Activated CD4-positive, alpha-beta memory T cell treated with anti-CD3 and anti-CD28 coated beads, Interleukin-2, amount 10 ng/mL, durations not matched to agents 7 days and 5 days (primary cell): ENCODE results near the gene UTP20. TPM values are rescaled to one million over a fixed set of nuclear protein-coding genes. Genes with fewer than 3 reads are reported as not detected.

ENCODE experiments used
- CTCF ChIA-PET: fragments of 350-600 bp; sonication (Branson Sonifier 250); formaldehyde crosslinking; loops from one replicate; lab custom pipeline; 2021; ENCODE audit warnings: antibody characterized with exemption, inconsistent platforms; lab: Charles Lee
- POLR2A ChIA-PET: fragments of 350-600 bp; sonication (Branson Sonifier 250); formaldehyde crosslinking; loops from one replicate; lab custom pipeline; 2021; ENCODE audit warnings: antibody characterized with exemption; lab: Charles Lee
- DNase-seq: peaks from one replicate; pipeline ENCODE4 v3.0.0-alpha.2; 2020
- H3K27ac Mint-ChIP-seq: one replicate; pipeline ENCODE4 v1.8.0; 2021; ENCODE audit warnings: mild to moderate bottlenecking, mixed read lengths
- H3K27me3 Mint-ChIP-seq: one replicate; pipeline ENCODE4 v1.8.0; 2021; ENCODE audit warnings: mixed read lengths
- H3K36me3 Mint-ChIP-seq: one replicate; pipeline ENCODE4 v1.8.0; 2021; ENCODE audit warnings: low read depth, mixed read lengths
- H3K4me1 Mint-ChIP-seq: one replicate; pipeline ENCODE4 v1.8.0; 2021; ENCODE audit warnings: mixed read lengths
- H3K4me3 Mint-ChIP-seq: one replicate; pipeline ENCODE4 v1.8.0; 2021; ENCODE audit warnings: mild to moderate bottlenecking, mixed read lengths
- H3K9me3 Mint-ChIP-seq: one replicate; pipeline ENCODE4 v1.8.0; 2021; ENCODE audit warnings: mixed read lengths
- total RNA-seq, 2 experiments: library from RNA; stranded (reverse); gene quantifications; one replicate each; pipeline ENCODE4 v1.2.3, GENCODE V29; 2021

The UTP20 gene
- 1 to 10 TPM; 7.6 to 9.1 TPM for total RNA-seq

DNA sequence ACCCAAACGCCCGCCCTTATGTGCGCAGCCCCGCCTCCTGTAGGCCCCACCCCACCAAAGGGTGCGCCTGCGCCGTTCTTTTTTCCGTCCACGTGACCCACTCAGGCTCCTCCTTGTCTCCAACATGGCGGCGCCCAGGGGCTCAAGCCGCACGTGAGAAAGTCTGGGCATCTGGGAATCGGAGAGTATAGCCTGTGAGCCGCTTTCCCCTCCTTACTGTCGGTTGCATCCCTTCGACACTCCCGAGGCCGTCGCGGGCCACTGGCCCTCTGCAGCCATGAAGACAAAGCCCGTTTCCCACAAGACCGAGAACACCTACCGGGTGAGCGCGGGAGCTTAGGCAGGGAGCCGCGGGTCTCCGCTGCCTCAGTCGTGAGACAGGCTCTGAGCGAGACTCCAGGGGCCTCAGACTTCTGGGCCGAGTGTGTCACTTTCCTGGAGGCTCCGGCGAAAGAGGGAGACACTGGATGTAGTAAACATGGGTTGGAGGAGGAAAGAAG, at the start of gene UTP20:
TSS of gene UTP20 (plus strand) at position 100 of the 500 bp plus-strand sequence. CDS start at position 278, 178 bp downstream.
- peaks cover 23% of the 10 kb centered on the region for H3K27me3 Mint-ChIP-seq
- H3K4me1 Mint-ChIP-seq: peaks cover 22% of the 10 kb centered on the region
- ChIA-PET POLR2A (interaction anchor here (0.5 to 1.0 kb wide), 6 partner anchors 12 to 1078 kb away, joined by 3 to 4 read pairs (median 3); partner anchors contain the start of gene ARL1), CTCF (interaction anchor here (1.4 to 2.5 kb wide), 2 partner anchors 13 to 45 kb away, joined by 4 to 11 read pairs; no protein-coding TSS in a partner anchor)
- DNase-seq: peak; percentile 95
- peak within 1 kb of the TSS; percentile 91 for H3K4me3 Mint-ChIP-seq
- H3K36me3 Mint-ChIP-seq: no peaks in the 10 kb centered on the region
- H3K9me3 Mint-ChIP-seq: no peaks in the 10 kb centered on the region
- peak within 1 kb of the TSS; percentile 50 for H3K27ac Mint-ChIP-seq

DNA sequence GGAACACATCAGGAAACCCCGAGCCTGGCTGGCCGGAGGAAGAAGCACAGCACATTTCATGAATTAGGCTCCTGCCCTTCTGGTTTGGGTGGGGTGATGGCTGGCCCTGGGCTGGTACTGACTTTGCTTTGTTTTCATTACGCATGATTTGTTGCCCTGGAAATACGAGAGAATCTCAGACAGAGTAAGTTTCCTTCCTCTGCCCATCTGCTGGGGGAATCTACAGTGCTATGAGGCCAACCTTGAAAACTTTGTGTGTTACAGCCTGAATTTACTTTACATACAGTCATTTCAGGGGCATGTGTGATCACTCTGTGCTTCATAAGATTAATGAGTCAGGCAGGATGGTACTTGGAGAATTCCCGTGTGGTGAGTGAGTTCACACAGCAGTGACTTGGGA, 49.4 kb upstream of the UTP20 start:
- Mint-ChIP-seq H3K4me3 (no peak overlapping the region), H3K27ac (no peak overlapping the region), H3K4me1 (no peaks in the 10 kb centered on the region), H3K27me3 (no peaks in the 10 kb centered on the region), H3K36me3 (no peaks in the 10 kb centered on the region), H3K9me3 (no peaks in the 10 kb centered on the region)
- POLR2A ChIA-PET: no interaction called here
- DNase-seq: no peak
- CTCF ChIA-PET: no interaction called here

DNA sequence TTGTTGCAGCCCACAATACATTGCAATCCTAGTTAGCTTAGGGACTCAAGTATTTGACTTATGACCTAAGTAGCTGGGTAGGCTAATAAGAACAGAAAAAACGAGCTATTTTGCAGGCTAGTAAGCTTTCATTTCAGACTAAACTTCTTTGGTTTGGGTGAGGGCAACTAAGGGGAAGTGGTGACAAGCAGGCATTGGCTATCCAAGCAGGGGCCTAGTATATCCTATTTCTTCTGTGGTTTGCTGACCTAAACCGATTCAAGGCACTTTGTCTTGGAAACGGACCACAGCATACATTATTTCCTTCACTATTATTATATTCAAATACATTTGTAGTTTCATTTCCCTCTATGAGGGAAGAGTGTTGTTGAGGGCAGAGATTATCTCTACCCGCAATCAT, 48.3 kb upstream of the UTP20 start:
- Mint-ChIP-seq H3K36me3 (no peaks in the 10 kb centered on the region), H3K27ac (no peak overlapping the region), H3K9me3 (no peaks in the 10 kb centered on the region), H3K4me3 (no peak overlapping the region), H3K27me3 (no peaks in the 10 kb centered on the region), H3K4me1 (no peaks in the 10 kb centered on the region)
- CTCF ChIA-PET: no interaction called here
- no peak for DNase-seq
- POLR2A ChIA-PET: no interaction called here

GRCh38 chr12:101235686-101236085, 44.2 kb upstream of the UTP20 start:
- Mint-ChIP-seq H3K27ac (no peak overlapping the region), H3K4me3 (no peak overlapping the region), H3K36me3 (no peaks in the 10 kb centered on the region)

DNA sequence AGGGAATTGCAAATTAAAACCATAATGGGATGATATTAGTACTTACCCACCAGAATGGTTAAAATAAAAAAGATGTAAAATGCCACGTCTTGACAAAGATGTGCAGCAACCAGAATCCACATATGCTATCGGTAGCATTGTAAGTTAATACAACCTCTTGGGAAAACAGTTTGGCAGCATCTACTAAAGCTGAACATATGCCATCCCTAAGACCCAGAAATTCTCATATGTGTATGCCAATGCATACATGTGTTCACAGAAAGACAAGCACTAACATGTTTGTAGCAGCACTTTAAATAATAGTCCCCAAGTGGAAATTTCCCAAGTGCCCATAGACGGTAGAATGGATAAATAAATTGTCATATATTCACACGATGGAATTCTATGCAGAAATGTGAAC, 41.6 kb upstream of the UTP20 start:
- Mint-ChIP-seq H3K4me1 (no peaks in the 10 kb centered on the region), H3K4me3 (no peak overlapping the region), H3K9me3 (no peaks in the 10 kb centered on the region), H3K27me3 (no peaks in the 10 kb centered on the region), H3K27ac (no peak overlapping the region), H3K36me3 (no peaks in the 10 kb centered on the region)
- no peak for DNase-seq
- POLR2A ChIA-PET: no interaction called here
- CTCF ChIA-PET: no interaction called here

More at GRCh38 chr12:101235686-101236085, 44.2 kb upstream of the UTP20 start:
- H3K9me3 Mint-ChIP-seq: no peaks in the 10 kb centered on the region
- no peak for DNase-seq
- ChIA-PET POLR2A (no interaction called here), CTCF (no interaction called here)
- H3K27me3 Mint-ChIP-seq: no peaks in the 10 kb centered on the region
- H3K4me1 Mint-ChIP-seq: no peaks in the 10 kb centered on the region

DNA sequence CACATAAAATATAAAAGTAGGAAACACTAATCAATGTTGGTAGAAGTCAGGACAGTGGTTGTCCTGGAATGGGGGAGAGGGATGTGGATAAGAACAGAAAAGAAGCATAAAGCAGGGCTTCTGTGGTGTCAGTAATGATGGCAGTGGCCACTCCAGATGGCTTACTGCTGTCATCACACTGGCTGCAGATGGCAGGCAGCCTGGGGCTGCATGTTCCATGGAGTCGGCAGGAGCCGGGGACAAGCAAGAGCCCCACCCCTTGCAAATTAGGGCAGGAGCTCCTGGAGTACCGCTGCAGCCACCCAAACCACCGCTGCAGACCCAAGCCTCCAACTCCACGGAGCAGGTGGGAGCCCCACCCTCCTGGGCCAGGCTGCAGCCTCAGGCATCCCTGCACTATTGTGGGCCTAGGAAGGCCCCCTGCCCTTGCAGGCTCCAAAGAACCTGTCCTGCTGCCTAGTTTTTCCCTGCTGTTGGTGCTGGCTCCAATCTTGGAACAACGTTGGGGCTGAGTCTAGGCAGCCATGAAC, 41.0 kb upstream of the UTP20 start:
- H3K9me3 Mint-ChIP-seq: no peaks in the 10 kb centered on the region
- DNase-seq: no peak
- H3K27ac Mint-ChIP-seq: no peak overlapping the region
- ChIA-PET CTCF (no interaction called here), POLR2A (no interaction called here)
- no peaks in the 10 kb centered on the region for H3K4me1 Mint-ChIP-seq
- H3K36me3 Mint-ChIP-seq: no peaks in the 10 kb centered on the region
- no peak overlapping the region for H3K4me3 Mint-ChIP-seq
- no peaks in the 10 kb centered on the region for H3K27me3 Mint-ChIP-seq

DNA sequence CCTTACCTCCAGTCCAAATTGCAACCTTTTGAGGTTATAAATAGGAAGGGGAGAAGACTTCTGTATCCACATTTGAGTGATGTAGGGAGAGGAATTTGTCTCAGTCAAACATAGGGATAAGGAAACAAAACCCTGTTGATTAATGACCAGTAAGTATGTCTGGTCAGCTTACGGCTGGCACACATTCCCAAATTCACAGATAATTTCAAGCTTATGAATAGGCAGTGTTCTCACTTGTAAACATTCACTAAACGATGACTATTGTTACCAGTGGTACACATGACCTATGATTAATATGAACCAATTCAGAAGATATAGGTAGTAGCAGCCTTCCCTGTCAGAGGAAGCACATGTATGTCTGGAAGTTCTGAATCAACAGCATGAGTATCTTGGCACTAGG, 36.8 kb upstream of the UTP20 start:
- Mint-ChIP-seq H3K4me1 (no peaks in the 10 kb centered on the region), H3K27ac (no peak overlapping the region), H3K27me3 (no peaks in the 10 kb centered on the region), H3K4me3 (no peak overlapping the region), H3K36me3 (no peaks in the 10 kb centered on the region), H3K9me3 (no peaks in the 10 kb centered on the region)
- ChIA-PET CTCF (no interaction called here), POLR2A (no interaction called here)
- no peak for DNase-seq

- POLR2A ChIA-PET: no interaction called here
- Mint-ChIP-seq H3K4me3 (no peak overlapping the region), H3K9me3 (no peaks in the 10 kb centered on the region), H3K4me1 (no peaks in the 10 kb centered on the region), H3K27me3 (no peaks in the 10 kb centered on the region), H3K36me3 (no peaks in the 10 kb centered on the region), H3K27ac (no peak overlapping the region)
- CTCF ChIA-PET: no interaction called here
- DNase-seq: no peak
Observed at GRCh38 chr12:101243616-101244015, 36.3 kb upstream of the UTP20 start.

DNA sequence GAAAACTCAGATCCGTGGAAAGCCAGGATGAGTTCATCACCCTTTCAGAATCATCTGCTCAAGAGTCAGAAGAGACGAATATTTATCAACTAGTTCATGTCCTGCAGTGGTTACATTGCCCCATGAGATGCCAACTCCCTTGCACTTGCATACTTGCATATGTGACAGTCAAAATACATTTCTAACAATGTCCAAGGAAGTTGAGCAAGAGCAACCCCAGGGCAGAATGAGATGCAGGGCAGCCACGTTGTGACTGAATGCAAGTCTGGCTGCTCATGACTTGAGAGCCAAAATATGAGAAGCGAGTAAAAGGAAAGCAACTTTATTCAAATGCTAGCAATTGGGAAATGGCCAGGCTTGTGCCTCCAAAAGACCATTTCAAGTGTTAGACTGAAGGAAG, 23.6 kb upstream of the UTP20 start:
- POLR2A ChIA-PET: no interaction called here
- H3K36me3 Mint-ChIP-seq: no peaks in the 10 kb centered on the region
- no peak overlapping the region for H3K27ac Mint-ChIP-seq
- no peak for DNase-seq
- H3K4me3 Mint-ChIP-seq: no peak overlapping the region
- CTCF ChIA-PET: no interaction called here
- H3K4me1 Mint-ChIP-seq: no peaks in the 10 kb centered on the region
- H3K9me3 Mint-ChIP-seq: no peaks in the 10 kb centered on the region
- H3K27me3 Mint-ChIP-seq: peaks cover 7% of the 10 kb centered on the region

- POLR2A ChIA-PET: no interaction called here
Observed at GRCh38 chr12:101257357-101257756, 22.5 kb upstream of the UTP20 start.

GRCh38 chr12:101267111-101267510, 12.8 kb upstream of the UTP20 start:
- H3K4me3 Mint-ChIP-seq: no peak overlapping the region
- no peaks in the 10 kb centered on the region for H3K4me1 Mint-ChIP-seq
- ChIA-PET CTCF (interaction anchor here (1.4 kb wide), 1 partner anchor 13 kb away, joined by 4 read pairs; the partner anchor contains the start of gene UTP20), POLR2A (no interaction called here)
- H3K9me3 Mint-ChIP-seq: no peaks in the 10 kb centered on the region
- no peak overlapping the region for H3K27ac Mint-ChIP-seq
- peaks cover 8% of the 10 kb centered on the region for H3K27me3 Mint-ChIP-seq
- DNase-seq: no peak
- H3K36me3 Mint-ChIP-seq: no peaks in the 10 kb centered on the region

More at GRCh38 chr12:101257357-101257756, 22.5 kb upstream of the UTP20 start:
- H3K9me3 Mint-ChIP-seq: no peaks in the 10 kb centered on the region
- no peaks in the 10 kb centered on the region for H3K4me1 Mint-ChIP-seq
- H3K36me3 Mint-ChIP-seq: no peaks in the 10 kb centered on the region
- no peak overlapping the region for H3K27ac Mint-ChIP-seq
- CTCF ChIA-PET: no interaction called here
- H3K4me3 Mint-ChIP-seq: no peak overlapping the region
- H3K27me3 Mint-ChIP-seq: peaks cover 7% of the 10 kb centered on the region
- DNase-seq: no peak

DNA sequence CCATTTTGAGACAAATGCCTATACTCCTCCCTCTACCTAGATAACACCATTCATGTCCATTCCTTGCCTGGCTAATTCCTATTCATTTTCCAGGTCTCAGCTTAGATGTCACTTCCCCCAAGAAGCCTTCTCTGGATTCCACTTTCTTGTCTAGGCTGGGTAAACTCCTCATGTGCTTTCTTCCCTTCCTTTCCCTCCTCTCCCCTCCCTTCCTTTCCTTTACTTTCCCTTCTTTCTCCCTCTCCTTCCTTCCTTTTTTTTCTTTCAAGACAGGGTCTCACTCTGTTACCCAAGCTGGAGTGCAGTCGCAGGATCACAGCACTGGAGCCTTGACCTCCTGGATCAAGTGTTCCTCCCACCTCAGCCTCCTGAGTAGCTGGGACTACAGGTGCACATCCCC, 3.5 kb upstream of the UTP20 start:
- Mint-ChIP-seq H3K9me3 (no peaks in the 10 kb centered on the region), H3K27ac (no peak overlapping the region), H3K36me3 (no peaks in the 10 kb centered on the region), H3K4me1 (peaks cover 9% of the 10 kb centered on the region), H3K27me3 (peaks cover 32% of the 10 kb centered on the region), H3K4me3 (no peak overlapping the region)
- no peak for DNase-seq
- POLR2A ChIA-PET: no interaction called here
- CTCF ChIA-PET: no interaction called here

DNA sequence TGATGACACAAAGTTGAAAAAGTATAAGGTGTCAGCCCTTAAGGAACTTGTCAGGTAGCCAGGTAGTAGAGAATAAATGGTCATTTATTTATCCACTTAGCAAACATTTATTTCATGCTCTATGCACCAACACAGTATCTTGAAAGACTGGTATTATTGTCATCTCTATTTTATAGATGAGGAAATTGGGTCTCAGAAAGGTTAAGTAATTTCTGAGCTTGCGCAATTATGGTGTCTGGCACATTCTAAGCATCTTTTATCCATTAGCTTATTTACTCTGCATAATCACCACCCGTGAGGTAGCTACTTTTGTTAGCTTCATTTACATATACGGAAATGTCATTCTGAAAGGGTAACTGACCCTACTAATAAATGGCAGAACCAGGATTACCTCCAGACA, 2.5 kb upstream of the UTP20 start:
- no peak for DNase-seq
- ChIA-PET CTCF (no interaction called here), POLR2A (no interaction called here)
- peaks cover 27% of the 10 kb centered on the region for H3K27me3 Mint-ChIP-seq
- H3K4me3 Mint-ChIP-seq: no peak overlapping the region
- H3K9me3 Mint-ChIP-seq: no peaks in the 10 kb centered on the region
- no peak overlapping the region for H3K27ac Mint-ChIP-seq
- no peaks in the 10 kb centered on the region for H3K36me3 Mint-ChIP-seq
- H3K4me1 Mint-ChIP-seq: peaks cover 16% of the 10 kb centered on the region

DNA sequence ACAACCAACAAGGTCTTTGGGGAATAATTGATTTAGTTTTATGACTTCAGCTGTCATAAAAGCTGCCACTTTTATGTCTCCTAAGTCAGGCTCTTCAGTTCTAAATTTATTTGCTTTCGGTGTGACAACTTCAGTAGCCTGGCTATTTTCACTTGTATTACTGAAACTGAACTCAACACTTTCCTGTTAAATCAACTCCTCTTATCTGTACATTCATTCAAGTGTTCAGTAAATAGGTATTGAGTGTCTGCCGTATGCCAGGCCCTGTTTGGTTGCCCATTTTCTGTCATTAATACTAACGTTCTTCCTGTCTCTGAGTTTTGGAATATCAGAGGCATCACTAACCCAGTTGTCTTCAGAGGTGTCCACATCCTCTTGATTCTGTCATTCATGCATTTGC, 7.5 kb downstream of the UTP20 start:
- POLR2A ChIA-PET: no interaction called here
- Mint-ChIP-seq H3K4me1 (peaks cover 6% of the 10 kb centered on the region), H3K27me3 (no peaks in the 10 kb centered on the region), H3K4me3 (no peak overlapping the region), H3K36me3 (peaks cover 18% of the 10 kb centered on the region), H3K27ac (no peak overlapping the region), H3K9me3 (no peaks in the 10 kb centered on the region)
- DNase-seq: no peak
- CTCF ChIA-PET: no interaction called here
